NT2/D1 (cell line): ENCODE results near the gene MYO19.

Experiments used
- SUZ12 ChIP-seq: IDR thresholded peaks from 2 replicates; pipeline ENCODE4 v1.6.1; 2011; ENCODE audit not compliant: insufficient read length, insufficient read depth; ENCODE audit errors: extremely low read depth
- ZNF274 ChIP-seq: IDR thresholded peaks from 2 replicates; pipeline ENCODE4 v1.6.1; 2011; ENCODE audit warnings: mild to moderate bottlenecking, low read depth, low read length

DNA sequence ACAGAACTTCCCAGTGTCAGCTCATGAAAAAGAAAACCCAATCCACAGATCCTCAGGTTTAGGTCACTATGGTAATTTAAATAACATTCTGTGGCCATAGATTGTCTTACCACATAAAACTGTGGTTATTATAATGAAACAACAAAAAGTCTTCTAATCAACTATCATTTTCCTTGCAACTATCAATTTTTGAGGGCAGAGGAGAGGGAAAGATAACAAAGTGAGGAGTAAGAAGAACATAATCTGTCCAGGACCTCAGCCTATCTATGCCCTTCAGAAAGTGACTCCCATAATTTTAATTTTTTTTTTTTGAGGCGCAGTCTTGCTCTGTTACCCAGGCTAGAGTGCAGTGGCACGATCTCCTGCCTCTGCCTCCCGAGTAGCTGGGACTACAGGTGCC is 6.0 kb upstream of the MYO19 start:
- TF ChIP-seq ZNF274 (no peak), SUZ12 (no peak)
